Thoracic aorta (tissue), 2 donors: Measurements from ENCODE around the gene SFT2D1. TPM values are rescaled to one million over a fixed set of nuclear protein-coding genes. Genes with fewer than 3 reads are reported as not detected.

Experiments
- ATAC-seq: fragments of 150-250 bp; one replicate; pipeline ENCODE4 v1.8.0; 2017; ENCODE audit warnings: low read depth; ENCODE audit not compliant: insufficient number of reproducible peaks, low FRiP score
- DNase-seq: peaks from one replicate; pipeline ENCODE4 v3.0.0-alpha.2; 2020; ENCODE audit warnings: low spot score
- H3K27ac ChIP-seq, 2 donors: fragments of 200-600 bp; sonication (generic); 1 replicate in 1 of 2; 2 replicates in 1 of 2; pipeline ENCODE4 v1.5.1; 2016; ENCODE audit warnings: mild to moderate bottlenecking in 2 of 2, moderate library complexity in 2 of 2
- H3K27me3 ChIP-seq: fragments of 200-600 bp; sonication (generic); replicated peaks from 2 replicates; pipeline ENCODE4 v1.6.0; 2016; ENCODE audit warnings: mild to moderate bottlenecking; ENCODE audit not compliant: insufficient read depth
- H3K36me3 ChIP-seq: fragments of 200-600 bp; sonication (generic); one replicate; pipeline ENCODE4 v1.5.1; 2016
- H3K4me1 ChIP-seq, 2 donors: fragments of 200-600 bp; sonication (generic); 1 replicate in 1 of 2; 2 replicates in 1 of 2; pipeline versions ENCODE4 v1.5.1 to v1.6.0; 2016; ENCODE audit warnings: low read depth in 2 of 2, mild to moderate bottlenecking in 1 of 2; ENCODE audit not compliant: control insufficient read depth in 1 of 2
- H3K4me3 ChIP-seq: fragments of 200-600 bp; sonication (generic); 2 replicates; pipeline ENCODE4 v1.5.1; 2016; ENCODE audit warnings: mild to moderate bottlenecking
- H3K9me3 ChIP-seq: fragments of 200-600 bp; sonication (generic); 2 replicates; pipeline ENCODE4 v1.5.1; 2016
- total RNA-seq, 2 donors: library from RNA; depleted of rRNA; stranded (reverse); fragments of >200 nt; gene quantifications; one replicate each; pipeline versions ENCODE4 v1.1.0 to v1.2.3, GENCODE V29; 2016
- TF ChIP-seq, protein P1 (sequence below): fragments of 200-600 bp; sonication (generic); IDR thresholded peaks from one replicate; pipeline ENCODE4 v1.5.1; 2019; ENCODE audit warnings: antibody characterized with exemption

The SFT2D1 gene
- total RNA-seq, 2 donors from 2014 or later, result 23.3 to 27.9 TPM

DNA sequence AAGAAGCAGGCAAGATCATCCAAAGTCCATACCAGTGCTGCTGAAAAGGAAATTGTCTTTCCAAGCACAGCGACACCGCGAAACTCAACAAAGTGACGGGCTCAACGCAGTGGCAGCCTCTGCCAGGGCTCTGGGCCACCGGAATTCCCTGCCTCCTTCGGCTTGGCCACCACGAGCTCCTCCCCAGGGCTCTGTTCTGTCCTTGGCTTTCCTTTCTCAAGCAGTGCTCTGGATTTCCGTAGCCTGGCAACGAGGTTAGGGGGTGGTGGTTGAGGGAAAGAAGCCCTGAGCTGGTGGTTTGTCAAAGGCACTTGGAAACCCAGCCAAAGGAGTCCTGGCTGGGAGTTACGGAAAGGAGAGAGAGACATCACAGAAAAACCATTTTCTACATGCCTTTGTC is 65.3 kb downstream of the SFT2D1 start:
- Histone ChIP-seq H3K36me3 (no peaks in the 10 kb centered on the region), H3K27me3 (no peaks in the 10 kb centered on the region), H3K27ac (no peak overlapping the region), H3K4me3 (peak overlapping the region; percentile 45), H3K4me1 (peaks cover 0 to 6% of the 10 kb centered on the region in 2 donors), H3K9me3 (no peaks in the 10 kb centered on the region)
- ATAC-seq (no peak), DNase-seq (no peak)
- TF ChIP-seq, protein P1, sequence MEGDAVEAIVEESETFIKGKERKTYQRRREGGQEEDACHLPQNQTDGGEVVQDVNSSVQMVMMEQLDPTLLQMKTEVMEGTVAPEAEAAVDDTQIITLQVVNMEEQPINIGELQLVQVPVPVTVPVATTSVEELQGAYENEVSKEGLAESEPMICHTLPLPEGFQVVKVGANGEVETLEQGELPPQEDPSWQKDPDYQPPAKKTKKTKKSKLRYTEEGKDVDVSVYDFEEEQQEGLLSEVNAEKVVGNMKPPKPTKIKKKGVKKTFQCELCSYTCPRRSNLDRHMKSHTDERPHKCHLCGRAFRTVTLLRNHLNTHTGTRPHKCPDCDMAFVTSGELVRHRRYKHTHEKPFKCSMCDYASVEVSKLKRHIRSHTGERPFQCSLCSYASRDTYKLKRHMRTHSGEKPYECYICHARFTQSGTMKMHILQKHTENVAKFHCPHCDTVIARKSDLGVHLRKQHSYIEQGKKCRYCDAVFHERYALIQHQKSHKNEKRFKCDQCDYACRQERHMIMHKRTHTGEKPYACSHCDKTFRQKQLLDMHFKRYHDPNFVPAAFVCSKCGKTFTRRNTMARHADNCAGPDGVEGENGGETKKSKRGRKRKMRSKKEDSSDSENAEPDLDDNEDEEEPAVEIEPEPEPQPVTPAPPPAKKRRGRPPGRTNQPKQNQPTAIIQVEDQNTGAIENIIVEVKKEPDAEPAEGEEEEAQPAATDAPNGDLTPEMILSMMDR, result no peak

DNA sequence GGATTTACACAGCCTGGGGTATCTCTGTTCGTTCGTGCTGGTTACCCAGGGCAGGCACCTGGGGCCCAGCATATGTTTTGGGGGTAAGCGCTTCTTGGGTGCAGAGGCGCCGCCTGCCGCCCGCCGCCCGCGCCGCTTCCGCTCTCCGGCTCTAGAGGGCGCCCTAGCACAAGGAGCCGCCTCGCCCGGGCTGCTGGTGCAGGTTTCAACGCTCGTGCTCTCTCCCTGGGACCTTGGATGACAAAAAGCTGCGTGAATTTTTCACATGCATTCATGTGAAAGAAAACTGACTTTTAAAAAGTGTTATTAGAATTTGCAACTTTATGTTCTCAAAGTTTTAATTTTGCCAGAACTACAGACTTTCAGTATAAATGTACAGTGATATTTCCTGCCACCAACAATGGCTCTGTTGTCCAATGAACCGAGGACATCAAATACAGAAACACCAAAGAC is 66.6 kb downstream of the SFT2D1 start:
- Histone ChIP-seq H3K27ac (no peak overlapping the region), H3K4me1 (peaks cover 0 to 6% of the 10 kb centered on the region in 2 donors), H3K4me3 (no peak overlapping the region), H3K36me3 (no peaks in the 10 kb centered on the region), H3K27me3 (no peaks in the 10 kb centered on the region), H3K9me3 (no peaks in the 10 kb centered on the region)
- DNase-seq (no peak), ATAC-seq (no peak)
- TF ChIP-seq, protein P1, result peak; percentile 95

DNA sequence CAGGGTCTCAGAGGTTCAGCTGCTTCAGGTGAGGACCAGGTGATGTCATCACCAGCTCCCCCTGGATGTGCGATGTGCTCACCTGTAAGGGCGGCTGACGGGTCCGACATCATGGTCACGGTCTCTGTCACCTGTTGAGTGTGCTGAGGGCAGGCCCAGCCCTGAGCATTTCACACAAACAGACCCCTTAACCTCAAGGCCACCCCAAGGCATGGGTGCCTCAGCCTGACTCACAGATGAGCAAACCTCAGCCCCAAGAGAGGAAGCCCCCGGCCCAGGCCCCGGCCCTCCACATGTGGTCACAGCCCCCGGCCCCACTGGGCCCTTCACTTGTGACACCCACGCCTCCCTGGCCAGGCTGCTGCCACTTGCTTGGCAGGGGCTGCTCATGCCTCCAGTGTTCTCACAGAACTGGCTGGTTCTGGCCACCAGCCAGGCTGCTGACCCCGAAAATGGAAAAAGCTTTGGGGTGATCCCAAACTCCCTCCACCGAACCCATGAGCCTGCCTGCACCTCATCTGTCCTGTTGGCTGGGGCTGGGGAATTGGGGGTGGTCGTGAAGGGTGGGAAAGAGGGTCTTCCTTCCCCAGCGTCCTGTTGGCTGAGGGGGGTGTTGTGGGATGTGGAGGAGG is 67.5 kb downstream of the SFT2D1 start:
- no peak for ATAC-seq
- TF ChIP-seq, protein P1, result no peak
- H3K27ac ChIP-seq, result no peak overlapping the region
- no peak for DNase-seq
- H3K9me3 ChIP-seq, result no peaks in the 10 kb centered on the region
- no peak overlapping the region for H3K4me3 ChIP-seq
- peaks cover 0 to 6% of the 10 kb centered on the region in 2 donors for H3K4me1 ChIP-seq
- no peaks in the 10 kb centered on the region for H3K27me3 ChIP-seq
- no peaks in the 10 kb centered on the region for H3K36me3 ChIP-seq

DNA sequence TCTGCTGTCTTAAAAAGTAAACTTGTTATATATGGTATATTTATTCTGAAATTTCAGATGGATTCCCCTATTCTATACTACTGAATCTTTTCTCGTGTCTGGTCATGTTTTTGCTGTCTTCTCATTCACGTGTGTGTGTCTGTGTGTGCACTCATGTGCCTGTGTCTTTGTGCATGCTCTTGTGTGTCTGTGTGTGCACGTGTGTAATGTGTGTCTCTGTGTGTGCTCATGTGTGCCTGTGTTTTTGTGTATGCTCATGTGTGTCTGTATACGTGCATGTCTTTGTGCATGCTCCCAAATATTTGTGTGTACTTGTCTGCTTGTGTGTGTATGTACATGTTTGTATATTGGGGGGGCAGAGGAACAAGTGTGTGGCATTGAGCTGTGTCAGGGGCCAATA is 68.2 kb downstream of the SFT2D1 start:
- H3K27ac ChIP-seq, result no peak overlapping the region
- no peaks in the 10 kb centered on the region for H3K9me3 ChIP-seq
- TF ChIP-seq, protein P1, result no peak
- H3K36me3 ChIP-seq, result no peaks in the 10 kb centered on the region
- H3K4me3 ChIP-seq, result no peak overlapping the region
- H3K27me3 ChIP-seq, result no peaks in the 10 kb centered on the region
- no peak for ATAC-seq
- H3K4me1 ChIP-seq, result peaks cover 0 to 6% of the 10 kb centered on the region in 2 donors
- DNase-seq, result no peak

DNA sequence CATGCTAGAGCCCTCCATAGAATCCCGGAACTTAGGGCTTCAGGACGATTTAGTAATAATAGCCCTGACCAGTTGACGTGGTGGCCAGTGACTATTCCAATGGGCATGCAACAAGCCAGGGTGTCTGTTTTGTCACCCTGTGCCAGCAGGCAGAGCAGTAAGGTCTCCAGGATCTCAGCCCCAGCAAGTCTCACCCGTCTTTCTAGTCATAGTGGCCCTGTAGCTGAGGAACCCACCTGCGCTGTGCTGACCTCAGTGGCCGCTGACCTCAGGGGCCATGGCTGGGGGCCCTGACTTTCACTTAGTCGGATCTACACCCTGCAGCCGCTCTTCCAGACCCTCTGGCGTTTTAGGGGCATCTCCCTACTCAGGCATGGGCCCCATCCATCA is 71.0 kb downstream of the SFT2D1 start:
- Histone ChIP-seq H3K27ac (no peak overlapping the region), H3K36me3 (no peaks in the 10 kb centered on the region), H3K4me3 (no peak overlapping the region), H3K9me3 (no peaks in the 10 kb centered on the region), H3K4me1 (no peaks in the 10 kb centered on the region), H3K27me3 (no peaks in the 10 kb centered on the region)
- DNase-seq (no peak), ATAC-seq (no peak)
- TF ChIP-seq, protein P1, result no peak
